ENCODE data around the gene SCRT2.

GRCh38 chr20:704726-705125, 29.1 kb upstream of the SCRT2 start:
- no peak for TF ChIP-seq CTCF (IDR thresholded peaks at IDR 0.05; ENCODE audit: low read depth, low read length, missing input control)
- TF ChIP-seq GABPA (IDR thresholded peaks at IDR 0.05 in 1 of 2, conservative IDR thresholded peaks at IDR 0.05 in 1 of 2) = no peak
- no peak for TF ChIP-seq HNF4A (conservative IDR thresholded peaks at IDR 0.05)
- TF ChIP-seq REST (IDR thresholded peaks at IDR 0.05) = no peak

Measured in liver (tissue), 3 donors.